AG08395 (cell line): ENCODE measurements around the gene SERPINB7.
"Not testable (repeated sequence)": the region's sequence is repeated elsewhere in the genome, so short reads cannot be mapped to it uniquely, and the experiment has no call there.

ENCODE experiments used
- DNase-seq: peaks from one replicate; pipeline ENCODE4 v3.0.0; 2012; ENCODE audit warnings: mixed read lengths, low spot score

Gene SERPINB7, protein sequence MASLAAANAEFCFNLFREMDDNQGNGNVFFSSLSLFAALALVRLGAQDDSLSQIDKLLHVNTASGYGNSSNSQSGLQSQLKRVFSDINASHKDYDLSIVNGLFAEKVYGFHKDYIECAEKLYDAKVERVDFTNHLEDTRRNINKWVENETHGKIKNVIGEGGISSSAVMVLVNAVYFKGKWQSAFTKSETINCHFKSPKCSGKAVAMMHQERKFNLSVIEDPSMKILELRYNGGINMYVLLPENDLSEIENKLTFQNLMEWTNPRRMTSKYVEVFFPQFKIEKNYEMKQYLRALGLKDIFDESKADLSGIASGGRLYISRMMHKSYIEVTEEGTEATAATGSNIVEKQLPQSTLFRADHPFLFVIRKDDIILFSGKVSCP

DNA sequence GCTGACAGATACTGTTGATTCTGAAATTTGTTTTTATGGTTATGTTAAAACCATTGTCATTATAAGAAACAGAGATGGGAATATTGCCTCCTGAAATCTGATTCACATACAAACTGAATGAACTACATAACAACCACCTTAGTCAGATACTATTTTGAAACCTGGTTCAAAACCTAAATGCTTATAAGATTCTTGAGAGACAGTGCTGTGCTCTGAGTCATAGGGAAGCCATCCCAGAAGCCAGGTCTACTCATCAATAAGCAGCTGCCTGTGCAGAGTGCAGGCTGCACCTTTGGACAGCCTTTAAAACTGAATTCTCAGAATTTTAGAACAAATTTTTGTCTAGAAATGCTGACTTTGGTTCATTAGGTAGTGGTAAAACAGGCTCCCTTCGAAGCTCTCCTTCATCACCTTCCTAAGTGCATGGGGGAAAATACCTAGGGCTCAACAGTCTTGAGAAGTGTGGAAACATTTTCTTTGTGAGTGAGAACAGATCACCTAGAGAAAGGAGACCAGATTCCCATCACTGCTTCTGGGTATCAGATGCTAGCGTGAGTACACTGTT is at the start of gene SERPINB7:
TSS of gene SERPINB7 (plus strand) at position 253 of the 565 bp plus-strand sequence. CDS start 6,955 bp downstream, outside the sequence.
- peak; percentile 79 for DNase-seq

DNA sequence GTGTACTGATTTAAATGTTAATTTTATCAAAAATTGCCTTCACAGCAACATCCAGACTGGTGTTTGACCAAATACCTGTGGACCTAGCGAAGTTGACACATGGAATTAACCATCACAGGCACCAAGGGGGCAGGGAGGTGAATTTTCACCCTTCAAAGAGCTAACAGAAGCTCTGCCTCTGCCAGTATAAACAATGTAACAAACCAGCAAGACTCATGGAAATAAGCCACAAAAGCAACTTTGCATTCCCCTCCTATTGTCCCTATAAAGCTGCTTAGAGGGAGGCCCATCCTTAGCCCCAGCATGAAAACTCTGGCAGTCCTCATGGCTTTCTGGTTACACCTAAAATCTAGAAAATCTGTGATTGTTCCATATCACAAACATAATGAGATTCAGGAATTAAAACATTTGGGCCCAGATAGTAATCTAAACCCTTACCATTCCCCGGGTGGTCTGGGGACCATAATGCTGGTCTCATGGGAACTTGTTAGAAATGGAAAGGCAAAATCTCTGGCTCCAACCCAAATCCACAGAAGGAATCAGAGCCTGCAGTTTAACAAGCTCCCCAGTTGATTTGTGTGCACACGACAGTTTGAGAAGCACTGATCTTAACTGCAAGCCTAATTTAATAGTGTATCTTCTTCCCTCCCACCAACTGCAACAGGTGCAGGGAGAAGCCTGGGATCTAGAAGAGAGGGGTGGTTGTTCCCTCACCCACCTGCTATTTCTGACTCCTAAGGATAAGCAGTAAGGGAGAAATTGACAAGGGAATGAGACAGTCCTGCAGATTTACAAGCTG is 49.3 kb upstream of the SERPINB7 start:
- no peak for DNase-seq

DNA sequence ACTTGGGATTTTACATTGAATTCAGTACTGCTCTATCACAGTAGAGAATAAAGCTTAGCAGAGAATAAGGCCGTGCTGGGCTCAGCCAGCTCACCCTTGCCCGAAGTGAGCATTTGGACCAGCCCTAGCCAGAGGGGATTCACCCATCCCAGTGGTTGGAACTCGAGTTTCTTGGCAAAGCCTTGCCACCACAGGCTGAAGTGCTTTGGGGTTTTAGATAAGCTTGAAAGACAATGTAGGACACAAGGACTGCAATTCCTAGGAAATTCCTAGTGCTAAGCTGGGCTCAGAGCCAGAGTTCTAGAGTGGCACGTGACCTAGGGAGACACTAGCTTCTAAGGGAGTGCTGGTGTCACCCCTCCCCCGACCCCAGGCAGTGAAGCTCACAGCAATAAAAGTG is 44.4 kb upstream of the SERPINB7 start:
- DNase-seq: no peak

DNA sequence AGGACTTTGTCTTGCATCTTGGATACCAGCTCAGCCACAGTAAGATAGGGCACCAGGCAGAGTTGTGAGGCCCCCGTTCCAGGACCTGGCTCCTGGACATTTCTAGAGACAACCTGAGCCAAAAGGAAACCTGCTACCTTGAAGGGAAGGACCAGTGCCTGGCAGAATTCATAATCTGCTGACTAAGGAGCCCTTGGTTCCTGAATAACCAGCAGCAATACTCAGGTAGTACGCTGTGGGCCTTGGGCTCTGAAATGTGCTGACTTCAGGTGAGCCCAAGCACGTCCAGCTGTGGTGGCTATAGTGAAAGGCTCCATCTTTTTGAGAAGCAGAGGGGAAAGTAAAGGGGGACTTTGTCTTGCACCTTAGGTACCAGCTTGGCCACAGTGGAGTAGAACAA is 44.0 kb upstream of the SERPINB7 start:
- DNase-seq: no peak

DNA sequence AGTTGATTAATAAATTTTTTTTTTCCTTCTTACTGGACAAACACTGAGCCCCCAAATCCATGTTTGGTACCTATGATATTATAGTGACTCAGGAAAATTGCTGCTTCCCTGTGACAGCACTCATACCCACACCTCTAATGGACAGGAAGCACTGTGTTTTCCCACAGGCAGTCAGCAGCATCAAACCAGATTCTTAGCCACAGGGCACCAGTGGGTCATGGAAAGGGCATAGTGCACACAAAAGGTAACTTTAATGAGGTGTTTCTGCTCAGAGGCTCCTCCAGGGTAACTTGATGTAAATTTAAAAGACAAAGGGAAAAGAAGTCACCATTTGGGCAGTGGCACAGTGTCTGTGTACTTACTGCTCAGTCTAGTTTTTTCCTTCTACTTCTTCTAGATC is 38.3 kb upstream of the SERPINB7 start:
- DNase-seq: peak; percentile 28

DNA sequence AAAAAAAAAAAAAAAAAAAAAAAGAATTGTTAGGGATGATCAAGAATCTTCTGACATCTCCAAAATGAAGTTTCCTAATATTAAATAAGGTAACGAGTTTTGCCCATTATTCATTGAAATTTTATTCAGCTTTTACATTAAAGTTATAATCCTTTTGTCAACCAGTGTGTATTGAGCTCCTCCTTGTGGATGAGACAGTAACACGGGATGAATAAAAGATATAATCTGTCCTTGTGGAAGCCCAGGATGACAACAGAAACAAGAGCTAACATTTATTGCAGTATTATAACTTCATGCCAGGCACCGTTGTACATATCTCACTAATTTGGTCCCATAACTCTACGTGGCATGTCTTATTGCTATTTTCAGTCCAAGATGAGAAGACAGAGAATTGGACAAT is 33.4 kb upstream of the SERPINB7 start:
- peak; percentile 48 for DNase-seq

DNA sequence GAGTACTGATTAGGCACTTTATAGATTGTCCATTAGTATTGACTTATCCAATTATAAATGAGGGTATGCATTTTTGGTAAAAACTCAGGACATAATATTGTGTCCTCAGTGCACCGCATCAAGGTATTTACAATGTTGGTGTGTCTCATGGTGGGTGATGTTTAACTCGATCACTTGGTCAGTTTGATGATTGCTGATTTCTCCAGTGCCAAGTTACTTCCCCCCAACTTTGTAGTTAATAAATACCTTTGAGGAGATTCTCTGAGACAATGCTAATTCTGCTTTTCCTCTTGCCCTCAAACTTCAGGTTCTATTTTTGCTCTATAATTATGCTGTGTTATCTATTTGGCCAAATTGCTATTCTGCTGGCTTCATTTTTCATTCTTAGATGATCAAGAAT is 28.2 kb upstream of the SERPINB7 start:
- DNase-seq: no peak

DNA sequence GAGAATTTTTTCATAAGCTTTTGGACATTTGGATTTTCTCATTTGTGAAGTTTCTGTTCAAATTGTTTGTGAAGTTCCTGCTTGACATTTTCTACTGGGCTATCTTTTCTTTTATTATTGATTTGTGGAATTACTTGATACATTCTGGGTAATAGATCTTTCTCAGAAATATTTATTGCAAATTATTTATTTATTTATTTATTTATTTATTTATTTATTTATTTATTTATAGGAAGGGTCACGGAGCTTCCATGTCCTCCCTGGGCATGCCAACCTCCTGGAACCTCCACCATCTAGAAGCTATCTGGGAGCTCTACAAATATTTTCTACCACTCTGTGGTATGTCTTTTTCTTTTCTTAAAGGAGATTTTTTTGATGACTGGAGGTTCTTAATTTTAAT is 25.7 kb upstream of the SERPINB7 start:
- no peak for DNase-seq

DNA sequence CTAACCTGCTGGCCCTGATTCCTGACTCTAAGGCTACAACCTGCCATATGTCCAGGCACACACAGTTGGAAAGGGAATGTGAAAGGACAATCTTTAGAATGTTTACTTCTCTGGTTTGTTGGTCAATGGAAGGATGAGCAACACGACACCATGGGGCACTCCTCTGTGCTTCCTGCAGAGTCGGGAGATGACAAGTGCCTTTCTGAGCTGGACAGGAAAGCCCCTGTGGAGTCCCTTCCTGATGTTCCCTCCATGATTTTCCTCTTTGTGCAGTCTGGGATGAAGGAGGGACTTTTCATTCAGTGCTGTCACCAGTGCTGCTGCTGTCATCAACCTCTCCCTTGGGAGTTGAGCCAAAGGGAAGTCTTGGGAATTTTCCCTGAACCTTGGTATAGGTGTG is 22.6 kb upstream of the SERPINB7 start:
- DNase-seq: no peak

DNA sequence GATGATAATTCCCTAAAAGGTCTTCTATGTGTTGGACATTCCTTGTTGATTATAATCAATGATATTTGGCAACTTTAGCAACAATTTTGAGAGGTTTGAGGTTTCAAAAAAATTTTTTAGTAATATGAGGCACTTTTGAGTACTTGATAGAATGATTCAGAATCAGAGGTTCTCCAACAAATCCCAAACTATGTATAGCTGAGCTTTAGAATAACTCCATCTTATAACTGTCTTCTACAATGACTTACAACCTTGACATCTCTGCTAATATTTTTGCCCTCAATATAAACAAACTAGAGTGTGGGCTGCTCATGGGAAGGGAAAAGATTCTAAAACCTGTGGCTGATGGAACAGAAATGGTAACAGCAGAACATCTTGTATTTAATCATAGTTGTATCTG is 21.5 kb upstream of the SERPINB7 start:
- DNase-seq: no peak

DNA sequence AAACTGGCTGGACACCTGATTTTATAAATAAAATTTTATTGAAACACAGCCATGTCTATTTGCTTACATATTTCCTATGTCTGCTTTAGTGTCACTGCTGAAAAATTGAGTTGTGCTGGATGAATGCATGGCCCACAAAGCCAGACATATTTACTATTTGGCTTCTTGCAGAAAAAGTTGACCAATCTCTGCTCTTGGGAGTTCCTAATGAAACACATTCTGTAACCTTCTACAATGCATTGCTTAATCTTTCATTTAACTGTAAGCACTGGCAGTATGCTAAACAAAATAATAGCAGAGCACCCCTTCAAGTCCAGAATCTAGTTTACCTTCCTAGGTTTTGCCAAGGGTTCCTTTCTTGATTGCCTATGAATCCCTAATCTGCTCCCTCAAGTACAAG is 17.7 kb upstream of the SERPINB7 start:
- no peak for DNase-seq

DNA sequence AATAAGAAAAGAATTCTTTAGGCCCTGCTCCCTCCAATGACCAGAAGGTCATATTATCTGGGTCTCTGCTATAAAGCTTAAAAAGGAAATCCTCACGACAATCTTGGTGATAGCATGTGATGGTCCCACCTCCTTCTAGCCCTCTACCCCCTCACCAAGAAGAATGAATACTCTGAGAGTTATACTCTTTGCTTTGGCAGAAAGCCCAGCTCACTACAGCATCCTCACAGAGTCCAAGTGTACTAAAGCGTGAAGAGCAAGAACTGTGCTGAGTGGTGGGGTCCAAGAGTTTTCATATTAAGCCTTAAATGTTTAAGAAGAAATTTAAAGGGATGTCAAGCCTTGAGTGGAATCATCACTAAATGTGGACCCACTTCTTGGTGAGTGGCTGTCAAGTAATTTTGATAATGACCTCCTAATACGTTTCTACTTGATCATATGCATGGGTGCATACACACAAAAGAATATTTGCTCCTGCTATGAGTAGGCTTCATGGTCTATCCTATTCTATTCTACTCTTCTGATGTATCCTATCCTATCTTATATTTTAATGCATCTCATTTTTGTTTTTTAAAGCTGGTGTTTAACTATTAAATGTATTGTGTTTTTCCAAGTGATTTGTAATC is 16.5 kb upstream of the SERPINB7 start:
- no peak for DNase-seq

DNA sequence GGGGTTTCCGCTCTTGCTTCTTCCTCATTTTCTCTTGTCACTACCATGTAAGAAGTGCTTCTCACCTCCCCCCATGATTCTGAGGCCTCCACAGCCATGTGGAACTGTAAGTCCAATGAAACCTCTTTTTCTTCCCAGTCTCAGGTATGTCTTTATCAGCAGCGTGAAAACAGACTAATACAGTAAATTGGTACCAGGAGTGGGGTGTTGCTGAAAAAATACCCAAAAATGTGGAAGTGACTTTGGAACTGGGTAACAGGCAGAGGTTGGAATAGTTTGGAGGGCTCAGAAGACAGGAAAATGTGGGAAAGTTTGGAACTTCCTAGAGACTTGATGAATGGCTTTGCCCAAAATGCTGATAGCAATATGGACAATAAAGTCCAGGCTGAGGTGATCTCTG is 15.4 kb upstream of the SERPINB7 start:
- DNase-seq: not testable (repeated sequence)

DNA sequence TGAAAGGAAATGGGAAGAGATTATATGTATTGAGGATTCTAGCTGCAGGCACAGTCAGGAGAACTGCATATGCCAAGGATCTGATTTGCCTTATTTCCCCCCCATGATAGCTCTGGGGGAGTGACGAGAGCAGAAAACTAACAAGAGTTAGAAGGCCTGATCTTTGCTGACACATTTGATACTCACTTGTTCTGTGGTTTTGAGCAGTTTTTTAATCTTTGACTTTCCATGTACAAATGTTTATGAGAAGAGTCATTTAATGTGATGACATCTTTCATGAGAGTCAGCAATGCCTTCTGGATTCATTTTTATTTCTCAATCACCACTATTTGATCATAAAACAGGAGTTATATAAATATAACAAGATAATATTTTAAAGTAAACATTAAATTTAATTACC is 12.7 kb upstream of the SERPINB7 start:
- peak; percentile 72 for DNase-seq

DNA sequence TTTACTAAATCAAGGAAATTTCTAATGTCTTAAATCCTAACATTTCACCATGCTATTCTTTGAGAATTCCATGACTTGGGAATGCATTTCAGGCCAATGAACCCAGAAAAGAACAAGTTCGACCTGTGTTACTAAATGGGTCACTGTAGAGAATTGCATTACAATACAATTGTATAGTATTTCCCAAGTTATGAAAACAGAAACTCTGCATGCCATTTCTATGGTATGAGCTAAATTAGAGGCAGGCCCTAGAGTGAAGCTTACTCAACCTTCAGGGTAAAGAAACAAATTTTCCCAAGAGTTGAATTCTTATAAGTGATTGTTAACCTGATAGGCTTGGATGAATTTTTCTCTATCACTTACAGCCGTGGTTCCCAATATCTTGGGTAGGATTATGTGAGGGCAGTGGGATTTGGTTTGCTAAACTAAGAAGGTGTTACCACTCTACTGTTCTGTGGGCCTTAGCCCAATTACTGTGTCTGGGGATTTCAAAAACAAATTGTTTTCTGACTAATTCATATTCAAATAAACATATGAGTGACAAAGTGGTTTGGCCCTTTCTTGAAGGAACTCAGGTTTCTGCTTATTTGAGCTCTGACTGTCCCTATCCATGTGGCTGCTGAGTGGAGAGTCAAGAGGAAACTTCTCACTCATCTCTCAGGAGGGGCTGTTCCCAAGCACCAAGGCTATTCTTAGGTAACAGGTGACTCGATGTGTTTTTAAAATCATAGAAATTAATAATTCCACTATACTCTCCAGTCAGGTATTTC is 11.2 kb upstream of the SERPINB7 start:
- DNase-seq: no peak

DNA sequence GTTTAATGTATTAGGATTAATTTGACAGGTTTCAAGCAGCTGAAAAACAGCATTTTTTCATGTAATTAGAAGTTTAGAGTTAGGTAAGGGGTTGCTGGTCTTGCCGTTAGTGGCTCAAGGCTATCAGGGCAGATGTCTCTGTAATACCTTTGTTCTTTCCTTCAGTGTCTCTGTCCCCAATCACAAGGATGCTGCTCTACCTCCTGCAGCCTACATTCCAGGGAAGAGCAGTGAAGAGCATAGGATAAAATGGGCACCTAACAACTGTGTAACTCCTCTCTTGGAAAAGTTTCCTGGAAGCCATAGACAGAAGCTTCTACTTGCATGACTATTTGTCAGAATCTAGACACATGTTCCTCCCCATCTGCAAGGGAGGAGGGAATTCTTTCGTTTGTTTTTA is 9.4 kb upstream of the SERPINB7 start:
- DNase-seq: no peak

DNA sequence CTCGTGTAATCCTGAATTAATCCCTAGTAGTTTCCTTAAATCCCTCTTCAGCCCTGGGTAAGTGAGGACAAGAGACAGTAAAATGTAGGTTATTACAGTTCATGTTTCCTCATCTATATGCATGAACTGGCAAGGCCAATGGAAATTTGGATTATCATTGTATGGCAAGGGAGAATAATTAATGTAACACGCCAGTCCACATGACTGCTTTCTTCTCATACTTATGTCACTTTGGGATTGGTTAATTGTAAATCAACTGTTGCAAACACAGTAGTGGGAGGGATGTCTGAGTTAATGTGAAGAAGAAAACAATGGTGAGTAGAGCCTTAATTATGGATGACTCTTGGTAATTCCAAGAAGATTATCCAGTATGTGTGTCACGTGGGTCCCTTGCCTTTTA is 1.7 kb upstream of the SERPINB7 start:
- DNase-seq: no peak

DNA sequence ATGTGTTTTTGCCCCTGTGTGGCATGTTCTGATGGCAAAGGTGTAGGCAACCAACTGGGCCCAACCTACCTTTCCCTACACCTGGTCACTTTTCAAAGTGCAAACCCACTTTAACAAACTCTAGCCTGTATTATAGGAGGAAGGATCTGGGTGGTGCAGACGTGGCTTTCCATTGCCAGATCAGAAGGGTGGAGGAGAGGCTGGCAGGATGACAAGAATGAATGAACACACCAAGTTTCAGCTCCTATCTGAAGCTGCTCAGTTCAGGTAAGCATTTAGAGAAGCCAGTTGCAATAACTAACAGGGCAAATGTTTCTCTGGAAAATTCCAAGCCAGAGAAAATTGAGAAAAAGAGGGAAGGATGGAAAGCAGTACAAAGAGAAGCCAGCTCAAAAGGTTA is 707 bp upstream of the SERPINB7 start:
- no peak for DNase-seq

DNA sequence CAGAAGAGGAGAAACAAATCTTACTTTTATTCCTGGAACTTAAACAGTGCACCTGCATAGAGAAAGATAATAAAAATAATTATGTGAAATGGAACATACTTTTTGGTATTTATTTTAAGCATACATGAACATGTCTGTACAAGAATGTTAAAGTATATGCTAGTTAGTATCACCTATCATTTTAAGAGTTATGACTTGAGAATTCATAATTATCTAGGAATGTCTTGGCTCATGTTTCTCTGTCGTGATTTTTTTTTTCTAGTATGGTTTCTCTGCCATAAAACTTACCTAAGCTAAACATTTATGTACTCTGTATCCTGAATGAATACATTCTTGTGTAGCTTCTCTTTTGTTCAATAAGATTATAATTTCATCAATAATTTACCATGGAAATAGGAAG is 4.2 kb downstream of the SERPINB7 start:
- DNase-seq: no peak

DNA sequence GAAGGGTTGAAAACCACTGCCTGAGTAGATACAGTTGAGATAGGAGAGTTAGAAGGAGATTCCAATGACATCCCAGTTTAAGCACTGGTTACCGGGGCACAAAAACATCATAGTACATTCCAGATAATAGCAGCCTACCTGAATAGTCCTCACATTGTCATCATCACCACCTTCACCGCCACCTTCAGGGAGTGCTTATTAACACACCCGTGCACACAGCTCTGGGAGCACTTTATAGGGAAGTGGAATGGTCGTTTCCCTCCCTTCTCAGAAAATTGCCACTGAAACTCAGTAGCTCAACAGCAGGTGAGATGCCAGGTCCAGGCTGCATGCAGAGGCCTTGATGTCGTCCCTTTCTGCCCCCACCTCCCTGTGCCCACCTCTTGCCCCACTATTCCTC is 8.2 kb downstream of the SERPINB7 start:
- no peak for DNase-seq

DNA sequence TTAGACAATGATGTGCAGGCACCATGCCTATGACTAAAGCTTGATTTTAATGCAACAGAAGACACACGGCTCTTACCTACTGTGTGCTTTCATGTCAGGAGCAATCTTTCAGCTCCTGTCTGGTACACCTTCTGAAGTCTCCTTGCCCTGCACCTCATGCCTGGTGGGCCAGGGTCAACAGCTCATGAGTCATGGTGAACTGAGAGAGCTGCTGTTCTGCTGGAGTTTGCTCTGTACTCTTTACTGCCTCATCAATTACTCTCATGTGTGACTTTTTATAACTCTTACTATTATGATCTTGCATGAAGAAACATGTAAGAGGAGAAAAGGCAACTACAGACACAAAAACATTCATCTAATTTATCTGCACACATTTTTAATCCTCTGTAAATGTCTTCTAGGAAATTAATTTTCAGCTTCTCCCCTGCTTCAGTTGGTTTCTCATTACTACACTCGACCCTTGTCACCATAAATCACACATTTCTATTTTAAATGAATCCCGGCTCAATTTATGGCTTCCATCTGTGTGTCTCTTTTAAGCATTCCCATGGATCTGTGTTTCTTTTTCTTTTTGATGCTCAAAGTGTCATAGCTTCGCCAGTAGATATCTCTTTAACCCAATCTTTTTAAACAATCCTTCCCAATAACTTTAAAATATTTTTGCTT is 9.7 kb downstream of the SERPINB7 start:
- no peak for DNase-seq
